RWPE1 (cell line): Measurements from ENCODE around the gene THY1.

Source experiments
- CTCF ChIA-PET: fragments of 350-600 bp; sonication (Branson Sonifier 250); formaldehyde crosslinking; extraction: SDS; loops from one replicate; lab custom pipeline; 2021; lab: Yijun Ruan, JAX
- POLR2A ChIA-PET: fragments of 400-600 bp; formaldehyde crosslinking; extraction: SDS; loops from one replicate; lab custom pipeline; 2020; ENCODE audit warnings: antibody characterized with exemption; ENCODE audit not compliant: low non-redundant PET; lab: Yijun Ruan, JAX
- DNase-seq: peaks from one replicate; pipeline ENCODE4 v3.0.0; 2012; ENCODE audit warnings: low spot score
- H3K27ac ChIP-seq: fragments of 450-650 bp; 2 replicates; pipeline ENCODE4 v1.5.1; 2017
- TF ChIP-seq, protein P1 (sequence below): fragments of 450-650 bp; conservative IDR thresholded peaks from 2 replicates; pipeline ENCODE4 v1.5.1; 2017; ENCODE audit warnings: low read depth, mild to moderate bottlenecking

THY1 gene

DNA sequence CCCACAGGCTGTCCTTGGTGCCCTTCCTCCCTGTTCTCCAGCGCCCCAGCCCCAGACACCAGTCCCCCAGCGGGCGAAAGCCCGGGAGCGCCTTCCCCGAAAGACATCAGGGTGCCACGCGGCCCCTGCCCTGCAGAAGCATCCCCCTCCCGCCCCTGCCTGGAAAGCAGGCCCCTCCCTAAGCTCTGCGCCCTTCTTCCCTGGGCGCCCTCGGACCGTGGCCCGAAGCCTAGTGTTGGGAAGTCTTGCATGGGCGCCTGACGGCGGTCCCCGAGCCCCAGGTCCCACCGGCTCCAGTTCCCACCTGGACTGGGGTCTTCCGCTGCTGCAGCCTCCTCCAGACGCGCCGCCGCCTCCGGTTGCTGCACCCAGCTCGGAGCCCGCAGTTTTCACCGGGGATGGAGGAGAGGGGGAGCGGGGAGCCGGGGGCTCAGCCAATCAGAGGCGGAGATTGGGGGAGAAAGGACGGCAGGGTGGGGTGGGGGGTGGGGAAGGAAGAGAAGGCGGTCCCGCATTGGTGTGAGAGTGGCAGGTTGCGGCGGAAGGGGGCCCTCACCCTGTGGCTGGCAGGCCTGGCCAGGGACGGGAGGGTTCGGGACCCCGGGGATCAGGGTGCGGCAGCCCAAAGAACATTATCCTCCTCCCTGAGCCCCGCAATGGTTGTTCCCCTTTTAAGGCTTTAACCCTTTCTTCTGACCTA lies at the start of gene THY1:
Gene THY1, minus strand, starts transcription at position 364 of the 700 bp plus-strand sequence. CDS start 2,267 bp downstream, outside the sequence.
- CTCF ChIA-PET, result interaction anchor here (0.6 to 0.8 kb wide), 4 partner anchors 52 to 537 kb away, joined by 3 to 4 read pairs (median 3); no protein-coding TSS in a partner anchor
- H3K27ac ChIP-seq, result no peak within 1 kb of the TSS
- TF ChIP-seq, protein P1, sequence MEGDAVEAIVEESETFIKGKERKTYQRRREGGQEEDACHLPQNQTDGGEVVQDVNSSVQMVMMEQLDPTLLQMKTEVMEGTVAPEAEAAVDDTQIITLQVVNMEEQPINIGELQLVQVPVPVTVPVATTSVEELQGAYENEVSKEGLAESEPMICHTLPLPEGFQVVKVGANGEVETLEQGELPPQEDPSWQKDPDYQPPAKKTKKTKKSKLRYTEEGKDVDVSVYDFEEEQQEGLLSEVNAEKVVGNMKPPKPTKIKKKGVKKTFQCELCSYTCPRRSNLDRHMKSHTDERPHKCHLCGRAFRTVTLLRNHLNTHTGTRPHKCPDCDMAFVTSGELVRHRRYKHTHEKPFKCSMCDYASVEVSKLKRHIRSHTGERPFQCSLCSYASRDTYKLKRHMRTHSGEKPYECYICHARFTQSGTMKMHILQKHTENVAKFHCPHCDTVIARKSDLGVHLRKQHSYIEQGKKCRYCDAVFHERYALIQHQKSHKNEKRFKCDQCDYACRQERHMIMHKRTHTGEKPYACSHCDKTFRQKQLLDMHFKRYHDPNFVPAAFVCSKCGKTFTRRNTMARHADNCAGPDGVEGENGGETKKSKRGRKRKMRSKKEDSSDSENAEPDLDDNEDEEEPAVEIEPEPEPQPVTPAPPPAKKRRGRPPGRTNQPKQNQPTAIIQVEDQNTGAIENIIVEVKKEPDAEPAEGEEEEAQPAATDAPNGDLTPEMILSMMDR, result no peak
- DNase-seq, result no peak
- POLR2A ChIA-PET, result no interaction called here

DNA sequence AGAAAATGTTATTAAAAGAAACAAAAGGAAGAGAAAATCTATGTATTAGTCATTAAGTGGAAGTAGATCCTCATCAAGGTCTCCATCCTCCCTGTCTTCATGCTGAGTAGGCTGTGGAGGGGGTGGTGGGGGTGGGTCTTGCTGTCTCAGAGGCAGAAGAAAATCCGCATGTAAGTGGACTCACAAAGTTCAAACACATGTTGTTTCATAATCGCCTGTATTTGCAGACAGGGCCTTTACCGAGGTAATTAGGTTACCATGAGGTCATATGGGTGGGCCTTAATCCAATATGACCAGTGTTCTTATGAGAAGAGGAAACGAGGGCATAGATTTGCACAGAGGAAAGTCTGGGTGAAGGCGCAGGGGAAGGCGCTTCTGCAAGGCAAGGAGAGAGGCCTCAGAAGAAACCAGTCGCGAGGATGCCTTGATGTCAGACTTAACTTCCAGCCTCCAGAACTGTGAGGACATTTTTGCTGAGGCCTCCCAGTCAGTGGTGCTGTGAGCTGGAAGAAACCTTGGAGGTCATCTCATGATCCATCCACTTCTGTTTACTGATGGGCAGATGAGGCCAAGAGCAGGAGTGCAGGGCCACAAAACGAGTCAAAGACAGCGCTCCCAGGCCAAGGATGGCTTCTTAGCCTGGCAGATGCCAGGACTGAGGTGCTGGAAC lies 49.3 kb upstream of the THY1 start:
- DNase-seq, result no peak
- POLR2A ChIA-PET, result interaction anchor here (0.5 kb wide), 1 partner anchor 92 kb away, joined by 5 read pairs; no protein-coding TSS in a partner anchor
- CTCF ChIA-PET, result interaction anchor here (0.6 to 0.7 kb wide), 3 partner anchors 62 to 134 kb away, joined by 3 to 5 read pairs (median 3); no protein-coding TSS in a partner anchor
- no peak overlapping the region for H3K27ac ChIP-seq
- TF ChIP-seq, protein P1, result no peak

GRCh38 chr11:119471329-119471728 lies 48.4 kb upstream of the THY1 start:
- CTCF ChIA-PET, result interaction anchor here (0.6 to 1.0 kb wide), 4 partner anchors 63 to 193 kb away, joined by 3 to 5 read pairs (median 3); no protein-coding TSS in a partner anchor
- TF ChIP-seq, protein P1, result no peak
- no peak for DNase-seq
- POLR2A ChIA-PET, result no interaction called here
- H3K27ac ChIP-seq, result peak overlapping the region; percentile 95

DNA sequence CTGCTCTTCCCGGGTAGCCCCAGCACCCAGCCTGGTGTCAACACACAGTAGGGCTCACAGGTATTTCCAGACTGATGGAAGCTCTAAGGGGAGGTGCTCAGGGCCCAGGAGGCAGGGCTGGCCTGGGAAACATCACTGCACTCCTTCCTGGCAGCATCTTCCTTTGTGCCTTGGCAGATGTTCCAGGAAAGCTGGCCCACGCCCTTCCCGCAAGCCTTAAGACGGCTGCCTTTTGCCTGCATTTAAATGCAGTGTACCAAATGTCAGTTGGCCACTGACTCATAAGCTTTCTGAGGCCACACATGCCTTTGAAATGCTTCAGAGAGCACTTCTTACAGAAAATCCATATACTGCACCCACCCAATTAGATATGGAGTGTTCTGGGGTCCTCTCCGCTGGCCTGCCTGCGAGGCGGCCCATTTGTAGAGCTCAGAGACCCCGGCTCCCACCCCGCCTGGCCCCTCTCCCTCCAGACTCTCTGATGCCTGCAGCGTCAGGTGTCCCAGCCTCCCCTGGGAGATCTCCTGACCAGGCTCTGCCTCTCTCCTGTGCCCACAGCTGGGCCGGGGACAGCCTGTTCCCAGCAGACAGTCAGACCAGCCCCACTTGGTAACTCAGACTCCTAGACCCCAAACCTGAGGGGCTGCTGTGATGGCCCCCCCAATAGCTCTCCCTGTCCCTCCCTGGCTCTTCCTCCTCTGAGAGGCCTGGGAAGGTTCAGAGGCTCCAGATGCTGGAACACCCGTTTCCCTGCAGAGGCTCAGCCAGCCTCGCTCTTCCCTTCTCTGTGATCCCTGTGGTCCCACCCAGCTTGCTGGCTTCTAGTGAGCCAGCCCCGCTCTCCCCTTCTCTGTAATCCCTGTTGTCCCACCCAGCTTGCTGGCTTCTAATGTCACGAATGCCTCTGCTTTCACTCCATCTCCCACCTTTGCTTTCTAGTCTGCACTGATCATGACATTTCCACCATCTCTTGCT lies 47.6 kb upstream of the THY1 start:
- DNase-seq, result peak; percentile 52
- POLR2A ChIA-PET, result interaction anchor here (0.5 kb wide), 1 partner anchor 368 kb away, joined by 10 read pairs; no protein-coding TSS in a partner anchor
- H3K27ac ChIP-seq, result peak overlapping the region; percentile 95
- CTCF ChIA-PET, result interaction anchor here (0.6 to 1.0 kb wide), 4 partner anchors 86 to 192 kb away, joined by 3 to 5 read pairs (median 4); no protein-coding TSS in a partner anchor
- TF ChIP-seq, protein P1, result no peak

DNA sequence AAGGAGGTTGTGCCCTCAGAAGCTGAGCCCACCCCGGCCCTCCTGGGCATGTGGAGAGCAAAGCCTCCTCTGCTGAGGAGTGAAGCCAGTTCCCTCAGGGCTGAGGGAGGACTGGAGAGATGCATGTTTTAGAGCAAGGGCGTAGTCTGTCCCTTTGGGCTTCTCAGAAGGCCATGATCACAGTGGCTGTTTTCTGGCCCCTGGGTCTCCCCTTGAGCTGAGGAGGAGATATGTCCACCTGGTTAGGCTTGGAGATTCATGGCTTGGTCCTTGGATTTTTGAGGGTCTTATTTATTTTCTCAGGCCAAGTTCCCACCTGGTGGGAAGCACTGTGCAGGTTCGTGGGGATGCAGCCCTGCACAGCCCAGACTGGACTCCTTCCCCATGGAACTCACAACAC lies 46.5 kb upstream of the THY1 start:
- peak overlapping the region; percentile 95 for H3K27ac ChIP-seq
- CTCF ChIA-PET, result interaction anchor here (0.6 kb wide), 1 partner anchor 83 kb away, joined by 4 read pairs; no protein-coding TSS in a partner anchor
- POLR2A ChIA-PET, result interaction anchor here (0.5 kb wide), 1 partner anchor 367 kb away, joined by 10 read pairs; no protein-coding TSS in a partner anchor
- TF ChIP-seq, protein P1, result no peak
- DNase-seq, result no peak
